GM19328 (cell line): Measurements from ENCODE around the gene RIBC2.
"Not testable (repeated sequence)": the region's sequence is repeated elsewhere in the genome, so short reads cannot be mapped to it uniquely, and the experiment has no call there.

Experiments
- ATAC-seq: cut with Tn5 transposase; IDR thresholded peaks from one replicate; pipeline ENCODE4 v1.9.1; 2021; ENCODE audit warnings: mild to moderate bottlenecking, moderate library complexity; ENCODE audit not compliant: unreplicated experiment

The RIBC2 gene

GRCh38 chr22:45423524-45423923 is 10.0 kb downstream of the RIBC2 start:
- no peak for ATAC-seq

- ATAC-seq = no peak
Measured at GRCh38 chr22:45424241-45424731, 10.8 kb downstream of the RIBC2 start.

- ATAC-seq = no peak
Measured at GRCh38 chr22:45425101-45425500, 11.6 kb downstream of the RIBC2 start.

- no peak for ATAC-seq
Measured at GRCh38 chr22:45425531-45426265, 12.2 kb downstream of the RIBC2 start.

- no peak for ATAC-seq
Measured at GRCh38 chr22:45426387-45426786, 12.9 kb downstream of the RIBC2 start.

- ATAC-seq = no peak
Measured at GRCh38 chr22:45427114-45427513, 13.6 kb downstream of the RIBC2 start.

GRCh38 chr22:45428391-45429385 is 15.2 kb downstream of the RIBC2 start:
- no peak for ATAC-seq

- no peak for ATAC-seq
Measured at GRCh38 chr22:45429424-45429823, 15.9 kb downstream of the RIBC2 start.

GRCh38 chr22:45429981-45430775 is 16.7 kb downstream of the RIBC2 start:
- ATAC-seq = no peak

GRCh38 chr22:45430871-45431270 is 17.4 kb downstream of the RIBC2 start:
- ATAC-seq = no peak

GRCh38 chr22:45434981-45435380 is 21.5 kb downstream of the RIBC2 start:
- no peak for ATAC-seq

GRCh38 chr22:45435544-45436139 is 22.1 kb downstream of the RIBC2 start:
- ATAC-seq = no peak

GRCh38 chr22:45436871-45437517 is 23.5 kb downstream of the RIBC2 start:
- not testable (repeated sequence) for ATAC-seq

- ATAC-seq = no peak
Measured at GRCh38 chr22:45438336-45438735, 24.8 kb downstream of the RIBC2 start.

- not testable (repeated sequence) for ATAC-seq
Measured at GRCh38 chr22:45440688-45441087, 27.2 kb downstream of the RIBC2 start.

GRCh38 chr22:45441138-45441537 is 27.6 kb downstream of the RIBC2 start:
- no peak for ATAC-seq

GRCh38 chr22:45442116-45442515 is 28.6 kb downstream of the RIBC2 start:
- ATAC-seq = no peak

- ATAC-seq = no peak
Measured at GRCh38 chr22:45444168-45444567, 30.7 kb downstream of the RIBC2 start.

- ATAC-seq = no peak
Measured at GRCh38 chr22:45445031-45445710, 31.7 kb downstream of the RIBC2 start.
